ENCODE data around the gene LHX4.

- TF ChIP-seq CTCF (IDR thresholded peaks at IDR 0.05 in 4 of 5, conservative IDR thresholded peaks at IDR 0.05 in 1 of 5) (no peak), POLR2A (IDR thresholded peaks at IDR 0.05) (no peak)
Measured at GRCh38 chr1:180257486-180257885, 27.4 kb downstream of the LHX4 start.
